Liver (tissue), 3 donors: ENCODE data around the gene TNNI3K.

Experiments used
- FOXA1 ChIP-seq: IDR thresholded peaks from 2 replicates; pipeline ENCODE4 v1.6.1; 2016; ENCODE audit warnings: antibody characterized with exemption
- JUND ChIP-seq, 2 donors: IDR thresholded peaks; 2 replicates each; pipeline ENCODE4 v1.6.1; 2016; ENCODE audit warnings: antibody characterized with exemption in 2 of 2
- RAD21 ChIP-seq, 2 donors: IDR thresholded peaks; 2 replicates each; pipeline ENCODE4 v1.6.1; 2016; ENCODE audit warnings: antibody characterized with exemption in 2 of 2, mild to moderate bottlenecking in 2 of 2
- SP1 ChIP-seq: IDR thresholded peaks from 2 replicates; pipeline ENCODE4 v1.6.1; 2018; ENCODE audit warnings: antibody characterized with exemption, mild to moderate bottlenecking
- YY1 ChIP-seq: IDR thresholded peaks from 2 replicates; pipeline ENCODE4 v1.6.1; 2016; ENCODE audit warnings: antibody characterized with exemption, mild to moderate bottlenecking
- TF ChIP-seq, protein P1 (sequence below): fragments of 150-350 bp; IDR thresholded peaks from 2 replicates; pipeline ENCODE4 v1.5.1; 2017; ENCODE audit warnings: improper control_type of control experiment, low read depth, low read length; ENCODE audit not compliant: missing input control
- TF ChIP-seq, protein P2 (sequence below): IDR thresholded peaks from 2 replicates; pipeline ENCODE4 v1.6.1; 2016; ENCODE audit warnings: antibody characterized with exemption
- TF ChIP-seq, protein P3 (sequence below): IDR thresholded peaks from 2 replicates; pipeline ENCODE4 v1.6.1; 2016; ENCODE audit warnings: antibody characterized with exemption, mild to moderate bottlenecking
- donor health status: healthy.
- donor health status: healthy.

DNA sequence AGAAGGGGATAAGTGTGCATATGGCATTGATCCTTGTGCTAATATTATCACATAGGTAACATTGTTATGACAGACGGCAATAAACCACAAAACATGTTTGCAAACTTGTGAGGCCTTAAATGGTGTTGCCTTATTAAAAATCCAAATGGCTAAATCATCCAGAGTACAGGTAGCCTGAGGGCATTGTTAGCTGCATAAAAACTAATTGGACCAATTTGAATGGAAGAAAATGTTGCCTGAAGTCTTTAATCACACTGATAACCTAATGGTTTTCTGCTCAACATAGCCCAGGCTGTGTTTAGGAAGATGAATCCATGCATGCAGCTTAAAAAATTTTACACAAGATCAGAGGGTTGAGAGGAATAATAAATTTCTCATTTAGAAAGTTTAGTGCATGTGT lies 296.6 kb downstream of the TNNI3K start:
- TF ChIP-seq, protein P1, sequence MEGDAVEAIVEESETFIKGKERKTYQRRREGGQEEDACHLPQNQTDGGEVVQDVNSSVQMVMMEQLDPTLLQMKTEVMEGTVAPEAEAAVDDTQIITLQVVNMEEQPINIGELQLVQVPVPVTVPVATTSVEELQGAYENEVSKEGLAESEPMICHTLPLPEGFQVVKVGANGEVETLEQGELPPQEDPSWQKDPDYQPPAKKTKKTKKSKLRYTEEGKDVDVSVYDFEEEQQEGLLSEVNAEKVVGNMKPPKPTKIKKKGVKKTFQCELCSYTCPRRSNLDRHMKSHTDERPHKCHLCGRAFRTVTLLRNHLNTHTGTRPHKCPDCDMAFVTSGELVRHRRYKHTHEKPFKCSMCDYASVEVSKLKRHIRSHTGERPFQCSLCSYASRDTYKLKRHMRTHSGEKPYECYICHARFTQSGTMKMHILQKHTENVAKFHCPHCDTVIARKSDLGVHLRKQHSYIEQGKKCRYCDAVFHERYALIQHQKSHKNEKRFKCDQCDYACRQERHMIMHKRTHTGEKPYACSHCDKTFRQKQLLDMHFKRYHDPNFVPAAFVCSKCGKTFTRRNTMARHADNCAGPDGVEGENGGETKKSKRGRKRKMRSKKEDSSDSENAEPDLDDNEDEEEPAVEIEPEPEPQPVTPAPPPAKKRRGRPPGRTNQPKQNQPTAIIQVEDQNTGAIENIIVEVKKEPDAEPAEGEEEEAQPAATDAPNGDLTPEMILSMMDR, result no peak
- no peak for TF ChIP-seq FOXA1
- no peak for TF ChIP-seq SP1
- TF ChIP-seq, protein P2, sequence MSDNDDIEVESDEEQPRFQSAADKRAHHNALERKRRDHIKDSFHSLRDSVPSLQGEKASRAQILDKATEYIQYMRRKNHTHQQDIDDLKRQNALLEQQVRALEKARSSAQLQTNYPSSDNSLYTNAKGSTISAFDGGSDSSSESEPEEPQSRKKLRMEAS, result no peak
- TF ChIP-seq, protein P3, sequence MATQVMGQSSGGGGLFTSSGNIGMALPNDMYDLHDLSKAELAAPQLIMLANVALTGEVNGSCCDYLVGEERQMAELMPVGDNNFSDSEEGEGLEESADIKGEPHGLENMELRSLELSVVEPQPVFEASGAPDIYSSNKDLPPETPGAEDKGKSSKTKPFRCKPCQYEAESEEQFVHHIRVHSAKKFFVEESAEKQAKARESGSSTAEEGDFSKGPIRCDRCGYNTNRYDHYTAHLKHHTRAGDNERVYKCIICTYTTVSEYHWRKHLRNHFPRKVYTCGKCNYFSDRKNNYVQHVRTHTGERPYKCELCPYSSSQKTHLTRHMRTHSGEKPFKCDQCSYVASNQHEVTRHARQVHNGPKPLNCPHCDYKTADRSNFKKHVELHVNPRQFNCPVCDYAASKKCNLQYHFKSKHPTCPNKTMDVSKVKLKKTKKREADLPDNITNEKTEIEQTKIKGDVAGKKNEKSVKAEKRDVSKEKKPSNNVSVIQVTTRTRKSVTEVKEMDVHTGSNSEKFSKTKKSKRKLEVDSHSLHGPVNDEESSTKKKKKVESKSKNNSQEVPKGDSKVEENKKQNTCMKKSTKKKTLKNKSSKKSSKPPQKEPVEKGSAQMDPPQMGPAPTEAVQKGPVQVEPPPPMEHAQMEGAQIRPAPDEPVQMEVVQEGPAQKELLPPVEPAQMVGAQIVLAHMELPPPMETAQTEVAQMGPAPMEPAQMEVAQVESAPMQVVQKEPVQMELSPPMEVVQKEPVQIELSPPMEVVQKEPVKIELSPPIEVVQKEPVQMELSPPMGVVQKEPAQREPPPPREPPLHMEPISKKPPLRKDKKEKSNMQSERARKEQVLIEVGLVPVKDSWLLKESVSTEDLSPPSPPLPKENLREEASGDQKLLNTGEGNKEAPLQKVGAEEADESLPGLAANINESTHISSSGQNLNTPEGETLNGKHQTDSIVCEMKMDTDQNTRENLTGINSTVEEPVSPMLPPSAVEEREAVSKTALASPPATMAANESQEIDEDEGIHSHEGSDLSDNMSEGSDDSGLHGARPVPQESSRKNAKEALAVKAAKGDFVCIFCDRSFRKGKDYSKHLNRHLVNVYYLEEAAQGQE, result no peak
- TF ChIP-seq RAD21 (IDR thresholded peaks at IDR 0.05), result no peak
- no peak for TF ChIP-seq YY1
- no peak for TF ChIP-seq JUND (IDR thresholded peaks at IDR 0.05)
